H9 (cell line): Measurements from ENCODE around the gene TYRO3. TPM values are rescaled to one million over a fixed set of nuclear protein-coding genes. Genes with fewer than 3 reads are reported as not detected.

ENCODE experiments used
- DNase-seq: peaks from one replicate; pipeline ENCODE4 v3.0.0-alpha.2; 2017
- H2AFZ ChIP-seq: one replicate; pipeline ENCODE4 v1.6.1; 2013; ENCODE audit warnings: mild to moderate bottlenecking, low read length, control low read depth, moderate library complexity
- H2AK5ac ChIP-seq: 2 replicates; pipeline ENCODE4 v1.6.1; 2013; ENCODE audit warnings: low read length, control low read depth, mixed read lengths; ENCODE audit not compliant: insufficient read length
- H2BK120ac ChIP-seq: one replicate; pipeline ENCODE4 v1.6.1; 2013; ENCODE audit warnings: low read depth, mild to moderate bottlenecking, low read length, control low read depth, inconsistent platforms; ENCODE audit not compliant: poor library complexity, severe bottlenecking
- H2BK12ac ChIP-seq: 2 replicates; pipeline ENCODE4 v1.6.1; 2013; ENCODE audit warnings: low read length, control low read depth, mixed read lengths, low read depth; ENCODE audit not compliant: insufficient read length
- H2BK15ac ChIP-seq: 2 replicates; pipeline ENCODE4 v1.6.1; 2013; ENCODE audit warnings: low read depth, low read length, control low read depth
- H2BK20ac ChIP-seq: one replicate; pipeline ENCODE4 v1.6.1; 2013; ENCODE audit warnings: low read depth, mild to moderate bottlenecking, low read length, control low read depth, inconsistent platforms; ENCODE audit not compliant: poor library complexity, severe bottlenecking
- H2BK5ac ChIP-seq: 2 replicates; pipeline ENCODE4 v1.6.1; 2013; ENCODE audit warnings: low read length, control low read depth, mixed read lengths; ENCODE audit not compliant: insufficient read length
- H3K14ac ChIP-seq: 2 replicates; pipeline ENCODE4 v1.6.1; 2013; ENCODE audit warnings: low read length, control low read depth; ENCODE audit not compliant: insufficient read depth
- H3K18ac ChIP-seq: 2 replicates; pipeline ENCODE4 v1.6.1; 2013; ENCODE audit warnings: low read depth, mild to moderate bottlenecking, mixed read lengths, low read length, control low read depth; ENCODE audit not compliant: insufficient read length
- H3K23ac ChIP-seq: 2 replicates; pipeline ENCODE4 v1.6.1; 2013; ENCODE audit warnings: low read length, control low read depth, mixed read lengths, low read depth; ENCODE audit not compliant: insufficient read length
- H3K23me2 ChIP-seq: 2 replicates; pipeline ENCODE4 v1.6.1; 2013; ENCODE audit warnings: low read depth, mild to moderate bottlenecking, mixed read lengths, low read length, control low read depth; ENCODE audit not compliant: insufficient read length, poor library complexity, severe bottlenecking
- H3K27ac ChIP-seq: 2 replicates; pipeline ENCODE4 v1.5.1; 2013; ENCODE audit warnings: low read length, control low read depth, mixed read lengths, low read depth; ENCODE audit not compliant: insufficient read length
- H3K27me3 ChIP-seq: 2 replicates; pipeline ENCODE4 v1.6.1; 2013; ENCODE audit warnings: low read length, control low read depth, inconsistent platforms; ENCODE audit not compliant: insufficient read depth
- H3K4ac ChIP-seq: 2 replicates; pipeline ENCODE4 v1.6.1; 2013; ENCODE audit warnings: low read depth, mild to moderate bottlenecking, control low read depth, inconsistent platforms, low read length, moderate library complexity
- H3K4me1 ChIP-seq: 2 replicates; pipeline ENCODE4 v1.6.1; 2013; ENCODE audit warnings: low read length, control low read depth, inconsistent platforms; ENCODE audit not compliant: insufficient read depth
- H3K4me2 ChIP-seq: 2 replicates; pipeline ENCODE4 v1.6.1; 2013; ENCODE audit warnings: low read length, control low read depth, mixed read lengths; ENCODE audit not compliant: insufficient read length, insufficient read depth
- H3K56ac ChIP-seq: 2 replicates; pipeline ENCODE4 v1.6.1; 2013; ENCODE audit warnings: low read depth, mild to moderate bottlenecking, mixed read lengths, low read length, control low read depth; ENCODE audit not compliant: insufficient read length
- H3K79me1 ChIP-seq: 2 replicates; pipeline ENCODE4 v1.6.1; 2013; ENCODE audit warnings: low read depth, mild to moderate bottlenecking, moderate library complexity, low read length, control low read depth, inconsistent platforms; ENCODE audit not compliant: insufficient read depth, poor library complexity, severe bottlenecking
- H3K79me2 ChIP-seq: 2 replicates; pipeline ENCODE4 v1.6.1; 2013; ENCODE audit warnings: low read length, control low read depth, inconsistent platforms; ENCODE audit not compliant: insufficient read depth
- H3K9ac ChIP-seq: 2 replicates; pipeline ENCODE4 v1.6.1; 2013; ENCODE audit warnings: low read length, control low read depth, mixed read lengths; ENCODE audit not compliant: insufficient read length; ENCODE audit errors: extremely low read depth
- H3K9me3 ChIP-seq: one replicate; pipeline ENCODE4 v1.6.1; 2013; ENCODE audit warnings: low read depth, low read length, inconsistent platforms; ENCODE audit not compliant: control insufficient read depth
- H3T11ph ChIP-seq: one replicate; pipeline ENCODE4 v1.6.1; 2013; ENCODE audit warnings: mild to moderate bottlenecking, low read length, control low read depth, inconsistent platforms
- H4K20me1 ChIP-seq: one replicate; pipeline ENCODE4 v1.6.1; 2013; ENCODE audit not compliant: control insufficient read depth, insufficient read length, insufficient read depth
- H4K5ac ChIP-seq: 2 replicates; pipeline ENCODE4 v1.6.1; 2013; ENCODE audit warnings: low read depth, mild to moderate bottlenecking, mixed read lengths, low read length, control low read depth; ENCODE audit not compliant: insufficient read length
- H4K8ac ChIP-seq: replicated peaks from 2 replicates; pipeline ENCODE4 v1.6.1; 2013; ENCODE audit warnings: low read length, control low read depth, mixed read lengths, low read depth; ENCODE audit not compliant: insufficient read length
- H4K91ac ChIP-seq: 2 replicates; pipeline ENCODE4 v1.6.1; 2013; ENCODE audit warnings: low read depth, mild to moderate bottlenecking, moderate library complexity, mixed read lengths, low read length, control low read depth; ENCODE audit not compliant: insufficient read length
- H3K27ac Mint-ChIP-seq, 3 experiments: 2 replicates in 2 of 3; 3 replicates in 1 of 3; pipeline ENCODE4 v1.8.0; 2020 to 2021; ENCODE audit warnings: mixed read lengths in 3 of 3, mild to moderate bottlenecking in 1 of 3, moderate library complexity in 1 of 3
- H3K27me3 Mint-ChIP-seq: 2 replicates; pipeline ENCODE4 v1.8.0; 2021; ENCODE audit warnings: low read depth, mild to moderate bottlenecking, moderate library complexity, mixed read lengths
- H3K36me3 Mint-ChIP-seq, 3 experiments: 2 replicates in 2 of 3; 3 replicates in 1 of 3; pipeline ENCODE4 v1.8.0; 2020 to 2021; ENCODE audit warnings: low read depth in 3 of 3, mixed read lengths in 3 of 3; ENCODE audit not compliant: insufficient read depth in 1 of 3
- H3K4me1 Mint-ChIP-seq, 2 experiments: 2 replicates each; pipeline ENCODE4 v1.8.0; 2020; ENCODE audit warnings: mixed read lengths in 2 of 2
- H3K4me3 Mint-ChIP-seq, 2 experiments: 2 replicates in 1 of 2; 3 replicates in 1 of 2; pipeline ENCODE4 v1.8.0; 2020 to 2021; ENCODE audit warnings: mild to moderate bottlenecking in 2 of 2, mixed read lengths in 2 of 2, moderate library complexity in 1 of 2
- H3K9me3 Mint-ChIP-seq, 2 experiments: 2 replicates in 1 of 2; 3 replicates in 1 of 2; pipeline ENCODE4 v1.8.0; 2020; ENCODE audit warnings: mild to moderate bottlenecking in 2 of 2, mixed read lengths in 2 of 2, moderate library complexity in 1 of 2
- WGBS: extraction: QIAGEN DNeasy Blood & Tissue Kit; methylation state at CpG from one replicate; pipeline ENCODE4 v1.1.7; 2013; ENCODE audit warnings: missing lambda C conversion rate, low lambda C conversion rate, mixed read lengths; ENCODE audit not compliant: insufficient read length; ENCODE audit errors: extremely low coverage; 5-methylcytosine and 5-hydroxymethylcytosine counted together
- total RNA-seq: library from RNA; stranded (reverse); gene quantifications from 2 replicates; pipeline ENCODE4 v1.2.1, GENCODE V29; 2021
- TF ChIP-seq, protein P1 (sequence below): fragments of 200-600 bp; sonication (generic); conservative IDR thresholded peaks from 3 replicates; pipeline ENCODE4 v1.8.0; 2021; ENCODE audit warnings: antibody characterized with exemption, mild to moderate bottlenecking

The TYRO3 gene
- total RNA-seq, 1 experiment from 2014 or later, result 124 TPM

DNA sequence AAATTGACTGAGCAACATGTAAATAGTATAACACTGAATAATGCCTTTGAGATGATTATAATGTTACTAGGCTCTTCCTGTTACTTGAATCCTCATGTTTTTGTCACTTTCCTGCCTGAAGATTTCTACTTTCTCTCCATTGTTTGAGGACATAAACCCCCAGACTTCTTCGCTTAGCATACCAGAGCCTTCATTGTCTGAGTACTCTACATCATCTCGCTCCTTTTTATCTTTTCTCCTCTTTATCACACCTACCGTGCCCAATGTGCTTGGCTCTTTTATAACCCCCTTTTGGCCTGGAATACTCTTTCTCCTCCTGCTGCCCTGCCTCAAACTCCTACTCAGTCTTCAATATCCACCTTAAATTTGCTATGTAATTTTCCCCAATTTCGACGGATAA lies 70.9 kb downstream of the TYRO3 start:
- no peak overlapping the region for H2BK12ac ChIP-seq
- no peak overlapping the region for H3K56ac ChIP-seq
- H3K4me1 Mint-ChIP-seq, result peaks cover 45% of the 10 kb centered on the region in 2 experiments
- H3K9ac ChIP-seq, result no peak overlapping the region
- no peaks in the 10 kb centered on the region for H3K27me3 ChIP-seq
- H3T11ph ChIP-seq, result no peak overlapping the region
- H3K14ac ChIP-seq, result no peak overlapping the region
- H2AK5ac ChIP-seq, result no peak overlapping the region
- no peak overlapping the region for H3K4ac ChIP-seq
- no peaks in the 10 kb centered on the region for H3K23me2 ChIP-seq
- no peaks in the 10 kb centered on the region for H3K79me2 ChIP-seq
- H3K9me3 Mint-ChIP-seq, result no peaks in the 10 kb centered on the region
- peaks cover 8% of the 10 kb centered on the region; the same call in 1 of the 2 replicates for H3K4me1 ChIP-seq
- peak overlapping the region in 2 of 3 experiments; percentile 0 to 13; a peak in 3 of 7 replicates for H3K27ac Mint-ChIP-seq
- H3K23ac ChIP-seq, result no peak overlapping the region
- H3K9me3 ChIP-seq, result no peaks in the 10 kb centered on the region
- peaks cover 2% of the 10 kb centered on the region; the same call in 1 of the 2 replicates for H3K27me3 Mint-ChIP-seq
- DNase-seq, result no peak
- no peak overlapping the region for H2BK5ac ChIP-seq
- peak overlapping the region in 1 of 2 experiments; percentile 12; a peak in 1 of 5 replicates for H3K4me3 Mint-ChIP-seq
- no peaks in the 10 kb centered on the region for H4K20me1 ChIP-seq
- no peak overlapping the region for H3K27ac ChIP-seq
- no peak overlapping the region for H2AFZ ChIP-seq
- no peak overlapping the region for H2BK15ac ChIP-seq
- no peak overlapping the region for H4K5ac ChIP-seq
- no peak overlapping the region for H2BK120ac ChIP-seq
- TF ChIP-seq, protein P1, sequence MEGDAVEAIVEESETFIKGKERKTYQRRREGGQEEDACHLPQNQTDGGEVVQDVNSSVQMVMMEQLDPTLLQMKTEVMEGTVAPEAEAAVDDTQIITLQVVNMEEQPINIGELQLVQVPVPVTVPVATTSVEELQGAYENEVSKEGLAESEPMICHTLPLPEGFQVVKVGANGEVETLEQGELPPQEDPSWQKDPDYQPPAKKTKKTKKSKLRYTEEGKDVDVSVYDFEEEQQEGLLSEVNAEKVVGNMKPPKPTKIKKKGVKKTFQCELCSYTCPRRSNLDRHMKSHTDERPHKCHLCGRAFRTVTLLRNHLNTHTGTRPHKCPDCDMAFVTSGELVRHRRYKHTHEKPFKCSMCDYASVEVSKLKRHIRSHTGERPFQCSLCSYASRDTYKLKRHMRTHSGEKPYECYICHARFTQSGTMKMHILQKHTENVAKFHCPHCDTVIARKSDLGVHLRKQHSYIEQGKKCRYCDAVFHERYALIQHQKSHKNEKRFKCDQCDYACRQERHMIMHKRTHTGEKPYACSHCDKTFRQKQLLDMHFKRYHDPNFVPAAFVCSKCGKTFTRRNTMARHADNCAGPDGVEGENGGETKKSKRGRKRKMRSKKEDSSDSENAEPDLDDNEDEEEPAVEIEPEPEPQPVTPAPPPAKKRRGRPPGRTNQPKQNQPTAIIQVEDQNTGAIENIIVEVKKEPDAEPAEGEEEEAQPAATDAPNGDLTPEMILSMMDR, result no peak
- H3K4me2 ChIP-seq, result peak overlapping the region; percentile 33
- H2BK20ac ChIP-seq, result no peak overlapping the region
- H4K91ac ChIP-seq, result no peak overlapping the region
- WGBS, result no CpG with 5 or more reads among the region's 5 CpGs
- H3K79me1 ChIP-seq, result no peaks in the 10 kb centered on the region
- no peak overlapping the region for H4K8ac ChIP-seq
- no peak overlapping the region for H3K18ac ChIP-seq
- no peaks in the 10 kb centered on the region for H3K36me3 Mint-ChIP-seq
